Measurements from ENCODE around the gene SH3D19.
A peak's percentile ranks its signal among the peaks of the same experiment; 100 is the strongest.

The SH3D19 gene, protein sequence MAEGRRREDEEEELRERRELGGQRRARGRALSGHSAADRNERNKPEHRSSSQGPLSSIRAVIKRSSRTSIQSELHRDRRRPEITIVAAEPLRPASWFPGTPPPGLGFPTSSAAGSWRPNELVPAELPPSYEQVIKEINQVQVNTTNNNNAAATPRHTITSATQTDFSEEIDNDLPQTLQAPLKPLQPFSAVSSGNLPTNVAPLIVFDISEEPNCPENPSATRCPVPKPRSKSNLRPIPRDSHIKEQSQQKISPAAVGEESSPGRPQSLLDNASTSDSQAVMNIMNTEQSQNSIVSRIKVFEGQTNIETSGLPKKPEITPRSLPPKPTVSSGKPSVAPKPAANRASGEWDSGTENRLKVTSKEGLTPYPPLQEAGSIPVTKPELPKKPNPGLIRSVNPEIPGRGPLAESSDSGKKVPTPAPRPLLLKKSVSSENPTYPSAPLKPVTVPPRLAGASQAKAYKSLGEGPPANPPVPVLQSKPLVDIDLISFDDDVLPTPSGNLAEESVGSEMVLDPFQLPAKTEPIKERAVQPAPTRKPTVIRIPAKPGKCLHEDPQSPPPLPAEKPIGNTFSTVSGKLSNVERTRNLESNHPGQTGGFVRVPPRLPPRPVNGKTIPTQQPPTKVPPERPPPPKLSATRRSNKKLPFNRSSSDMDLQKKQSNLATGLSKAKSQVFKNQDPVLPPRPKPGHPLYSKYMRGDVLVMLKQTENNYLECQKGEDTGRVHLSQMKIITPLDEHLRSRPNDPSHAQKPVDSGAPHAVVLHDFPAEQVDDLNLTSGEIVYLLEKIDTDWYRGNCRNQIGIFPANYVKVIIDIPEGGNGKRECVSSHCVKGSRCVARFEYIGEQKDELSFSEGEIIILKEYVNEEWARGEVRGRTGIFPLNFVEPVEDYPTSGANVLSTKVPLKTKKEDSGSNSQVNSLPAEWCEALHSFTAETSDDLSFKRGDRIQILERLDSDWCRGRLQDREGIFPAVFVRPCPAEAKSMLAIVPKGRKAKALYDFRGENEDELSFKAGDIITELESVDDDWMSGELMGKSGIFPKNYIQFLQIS

DNA sequence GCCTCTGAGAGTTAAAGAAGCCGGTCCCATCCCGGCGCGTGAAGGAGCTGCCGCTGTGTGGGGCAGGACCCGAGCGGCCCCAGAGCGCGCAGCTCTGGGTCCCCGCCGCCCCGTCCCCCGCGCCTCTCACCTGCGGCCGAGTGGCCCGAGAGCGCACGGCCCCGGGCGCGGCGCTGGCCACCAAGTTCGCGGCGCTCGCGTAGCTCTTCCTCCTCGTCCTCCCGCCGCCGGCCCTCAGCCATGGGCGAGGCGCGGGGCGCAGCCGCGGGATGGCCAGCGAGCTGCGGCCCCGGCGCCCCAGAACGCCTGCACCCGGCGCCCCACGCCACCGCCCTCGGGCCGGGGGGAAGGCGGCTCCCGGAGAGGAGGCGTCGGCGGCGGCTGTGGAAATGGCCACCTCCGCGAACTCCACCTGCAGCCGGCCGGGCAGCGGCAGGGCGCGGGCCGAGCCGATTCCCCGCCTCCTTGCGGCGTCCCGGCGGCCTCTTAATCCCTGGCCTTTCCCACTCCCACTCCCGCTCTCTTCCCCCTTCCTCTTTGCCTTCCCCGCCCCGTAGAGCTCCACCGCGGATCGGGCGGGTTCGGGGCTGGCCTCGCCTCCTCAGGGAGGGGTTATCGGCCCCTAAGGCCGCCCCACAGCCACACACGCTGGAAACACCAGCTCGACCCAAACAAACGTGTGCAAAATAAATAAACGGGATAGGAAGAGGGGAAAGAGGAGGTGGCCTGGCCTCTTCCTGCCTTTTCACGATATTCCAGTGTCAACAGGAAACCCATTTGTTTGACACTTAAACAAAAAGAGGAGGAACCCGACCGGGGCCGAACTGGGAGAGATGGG lies at the start of gene SH3D19:
Gene SH3D19 (minus strand): TSS at position 495 of the 838 bp plus-strand sequence. CDS start 253 bp downstream, at position 242.
- no peak for DNase-seq

DNA sequence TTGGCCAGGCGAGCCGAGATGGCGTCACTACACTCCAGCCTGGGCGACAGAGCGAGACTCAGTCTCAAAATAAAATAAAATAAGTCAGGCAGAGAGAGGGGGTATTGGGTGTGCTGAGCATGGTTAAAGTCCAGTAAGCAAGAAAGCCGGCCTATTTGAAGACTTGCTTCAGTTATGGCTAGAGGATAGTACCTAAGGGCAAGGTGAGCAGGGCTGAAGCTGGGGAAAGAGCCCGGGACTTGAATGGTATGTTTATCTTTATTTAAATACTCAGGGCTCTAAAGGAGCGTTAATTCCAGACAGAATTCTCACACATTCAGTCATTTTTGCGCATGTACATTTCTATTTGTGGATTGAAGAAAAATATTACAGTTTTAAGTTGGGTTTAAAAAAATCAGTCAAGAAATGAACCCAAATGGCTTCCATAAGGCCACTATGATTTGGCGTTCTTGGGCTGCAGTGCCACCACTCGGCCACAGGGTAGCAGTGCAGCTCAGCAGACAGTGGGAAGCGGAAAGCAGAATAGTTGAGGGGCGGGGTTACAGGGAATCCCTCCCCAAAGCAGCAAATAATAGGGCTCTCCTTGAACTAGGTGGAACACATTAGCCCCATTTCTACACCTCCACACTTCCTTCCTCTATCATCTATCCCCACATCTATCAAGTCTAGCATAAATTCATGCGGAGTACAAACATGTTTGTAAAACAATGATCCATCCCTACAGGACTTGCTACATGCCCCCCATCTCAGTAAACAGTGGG lies 37.2 kb upstream of the SH3D19 start:
- DNase-seq = peak; percentile 84

DNA sequence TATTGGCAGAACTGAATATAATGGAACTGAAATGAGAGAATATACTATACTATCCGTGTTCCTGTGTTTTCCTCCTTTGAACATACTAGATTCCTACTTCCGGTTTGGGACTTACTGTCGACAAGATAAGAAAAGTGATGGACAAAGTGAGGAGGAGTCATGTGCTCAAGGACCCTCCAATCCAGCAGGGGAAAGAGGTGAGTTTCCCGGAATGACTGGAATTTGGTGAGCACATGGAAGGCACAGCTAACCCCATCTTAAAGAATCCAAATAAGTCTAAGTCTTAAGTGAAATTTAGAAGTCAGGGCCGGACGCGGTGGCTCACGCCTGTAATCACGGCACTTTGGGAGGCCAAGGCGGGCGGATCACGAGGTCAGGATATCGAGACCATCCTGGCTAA lies 36.6 kb upstream of the SH3D19 start:
- DNase-seq = no peak

DNA sequence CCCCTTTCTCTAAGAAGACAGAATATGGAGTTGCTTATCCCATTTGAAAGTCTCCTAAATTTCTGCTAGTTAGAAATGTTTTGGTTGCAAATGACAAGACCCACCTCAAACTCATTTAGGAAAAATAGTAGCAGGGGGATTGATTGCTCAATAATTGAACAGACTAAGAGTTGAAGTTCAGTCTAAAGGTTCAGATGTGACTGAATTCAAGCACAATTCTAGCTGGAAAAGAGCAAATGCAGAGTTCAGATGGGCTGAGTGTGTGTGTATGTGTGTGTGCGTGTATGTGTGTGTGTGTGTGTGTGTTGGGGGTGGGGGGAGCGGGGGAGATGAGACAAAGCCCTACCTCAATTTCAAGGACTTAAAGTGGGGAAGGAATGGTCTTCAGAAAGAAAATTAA lies 35.7 kb upstream of the SH3D19 start:
- DNase-seq = no peak

DNA sequence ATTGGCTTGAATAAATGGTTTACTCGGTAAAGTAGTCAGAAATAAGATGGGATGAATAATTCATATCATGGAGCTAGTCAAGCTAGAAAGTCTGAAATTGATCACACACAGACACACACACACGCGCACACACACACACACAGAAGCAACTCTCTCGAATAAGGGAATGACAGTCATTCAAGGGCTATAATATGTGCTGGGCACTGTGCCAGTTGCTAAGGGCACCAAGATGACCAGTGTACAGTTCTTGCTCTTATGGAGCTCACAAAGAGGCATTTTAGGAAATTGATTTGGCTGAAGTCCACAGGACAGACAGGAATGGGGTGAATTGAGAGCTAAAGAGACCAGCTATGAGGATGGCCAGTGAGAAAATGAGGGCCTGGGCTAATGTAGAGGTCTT lies 34.2 kb upstream of the SH3D19 start:
- no peak for DNase-seq

DNA sequence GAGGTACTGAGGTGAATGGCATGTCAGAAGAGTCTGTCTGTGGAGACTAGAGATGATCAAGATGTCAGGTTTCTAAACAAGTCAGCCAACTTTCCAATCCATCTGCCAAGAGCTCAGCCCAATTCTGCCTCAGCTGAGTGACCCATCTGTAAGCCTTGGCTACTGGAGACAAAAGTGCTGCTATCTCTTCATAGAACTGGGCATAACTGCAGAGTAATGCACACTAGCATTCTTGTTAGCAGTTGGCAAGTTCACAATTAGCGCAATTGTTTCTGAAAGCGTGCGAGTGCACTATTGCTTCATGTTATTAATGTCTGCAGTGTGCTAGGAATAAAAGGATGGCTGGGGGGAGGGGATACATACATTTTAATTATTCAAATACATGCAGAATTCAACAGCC lies 32.9 kb upstream of the SH3D19 start:
- DNase-seq = no peak

DNA sequence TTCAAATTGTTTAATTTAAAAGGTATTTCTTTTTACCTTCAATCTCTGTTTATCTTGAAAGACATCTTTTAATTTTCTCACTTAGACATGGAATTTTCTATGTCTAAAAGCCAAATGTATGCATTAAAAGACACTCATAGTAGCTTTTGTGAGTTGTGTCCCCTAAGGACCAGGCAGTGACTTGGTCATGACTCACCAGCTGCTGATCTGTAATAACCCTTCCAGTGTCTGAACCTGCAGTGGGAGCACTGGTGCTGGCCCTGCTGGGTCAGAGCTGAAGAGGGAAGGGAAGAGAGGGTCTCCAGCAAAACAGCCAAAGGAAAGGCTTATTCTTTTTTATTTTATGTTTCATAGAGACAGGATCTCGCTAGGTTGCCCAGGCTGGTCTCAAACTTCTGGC lies 31.1 kb upstream of the SH3D19 start:
- no peak for DNase-seq

DNA sequence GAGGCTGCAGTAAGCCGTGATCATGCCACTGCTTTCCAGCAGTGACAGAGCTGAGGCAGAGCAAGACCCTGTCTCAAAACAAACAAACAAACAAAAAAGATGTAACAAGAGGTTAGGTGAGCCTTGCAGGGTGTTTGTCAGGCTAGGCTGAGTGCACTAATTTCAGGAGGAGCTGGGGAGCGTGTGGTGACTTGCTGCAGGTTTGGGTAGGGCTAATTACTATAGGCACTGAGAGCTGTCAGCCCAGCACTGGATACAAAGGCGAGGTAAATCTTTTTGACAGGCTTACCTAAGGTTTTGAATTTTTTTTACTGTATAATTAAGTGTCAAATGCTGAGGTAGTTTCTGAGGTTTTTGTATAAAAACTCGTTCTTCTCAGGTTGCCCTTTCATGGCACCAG lies 29.8 kb upstream of the SH3D19 start:
- DNase-seq = no peak

DNA sequence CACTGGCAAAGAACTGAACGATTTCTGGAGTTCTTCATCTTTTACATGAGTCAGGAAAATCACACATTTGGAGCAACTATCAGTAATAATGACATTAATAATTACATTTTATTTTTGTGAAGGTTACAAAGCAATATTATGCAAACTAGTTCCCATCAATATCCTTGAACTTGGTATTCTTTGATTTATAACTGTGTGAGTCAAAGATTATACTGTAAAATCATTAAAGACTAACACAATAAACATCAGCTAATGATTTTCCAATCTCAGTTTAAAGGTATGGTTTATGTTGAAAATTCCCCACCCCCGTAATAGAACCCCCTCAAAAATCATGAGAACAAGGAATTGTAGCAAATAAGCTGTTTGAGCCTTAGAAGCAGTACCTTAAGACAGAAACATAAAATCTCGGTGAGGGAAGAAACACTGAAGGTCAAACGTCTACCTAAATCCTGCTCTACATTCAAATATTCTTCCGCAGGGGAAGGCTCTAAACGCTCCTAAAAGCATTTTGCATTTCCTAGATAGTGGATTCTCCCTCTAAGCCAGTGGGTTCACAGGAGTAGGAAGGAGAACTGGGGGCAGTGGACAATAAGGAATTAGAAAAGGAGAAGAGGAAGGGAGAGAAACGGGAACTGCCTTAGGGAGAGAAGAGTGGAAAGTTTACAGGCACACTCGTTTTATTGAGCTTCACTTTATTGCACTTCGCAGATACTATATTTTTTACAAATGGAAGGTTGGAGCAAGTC lies 22.3 kb upstream of the SH3D19 start:
- DNase-seq = no peak

DNA sequence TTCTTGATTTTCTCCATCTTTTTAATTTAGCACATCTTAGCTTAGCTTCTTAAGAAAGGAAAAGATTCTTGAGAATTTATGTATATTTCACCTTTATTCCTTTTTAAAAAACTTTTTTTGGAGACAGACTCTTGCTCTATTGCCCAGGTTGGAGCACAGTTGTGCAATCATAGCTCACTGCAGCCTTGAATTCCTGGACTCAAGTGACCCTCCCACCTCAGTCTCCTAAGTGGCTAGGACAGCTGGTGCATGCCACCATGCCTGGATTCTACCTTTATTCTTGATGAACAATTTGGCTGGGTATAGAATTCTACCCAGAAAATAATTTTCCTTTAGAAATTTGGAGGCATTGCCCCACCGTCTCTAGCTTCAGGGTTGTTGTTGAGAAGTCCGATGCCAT lies 19.5 kb upstream of the SH3D19 start:
- DNase-seq = no peak

DNA sequence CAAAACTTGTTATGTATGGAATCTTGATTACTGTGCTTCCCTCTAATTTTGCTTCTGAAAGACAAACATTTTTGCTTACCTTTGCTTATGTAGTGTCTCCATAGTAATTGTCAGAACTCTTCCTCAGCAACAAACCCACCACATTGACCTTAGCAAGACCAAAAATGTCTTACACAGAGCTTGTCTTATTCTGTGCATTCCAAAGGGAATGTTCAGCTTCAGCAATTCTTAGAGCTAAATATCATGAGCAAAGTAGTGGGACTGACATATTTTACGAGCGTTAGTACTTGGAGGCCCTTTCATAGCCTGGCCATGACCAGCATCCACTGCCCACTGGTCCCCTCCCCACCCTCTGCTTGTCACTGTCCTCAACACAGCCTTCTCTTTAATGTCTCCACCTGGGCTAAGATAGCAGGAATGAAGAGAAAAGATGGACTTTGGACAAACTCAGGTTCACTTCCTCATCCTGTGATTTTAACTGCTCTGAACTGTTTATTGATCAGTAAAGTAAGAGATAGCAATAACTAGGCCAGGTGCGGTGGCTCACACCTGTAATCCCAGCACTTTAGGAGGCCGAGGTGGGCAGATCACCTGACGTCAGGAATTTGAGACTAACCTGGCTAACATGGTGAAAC lies 15.5 kb upstream of the SH3D19 start:
- DNase-seq = no peak

DNA sequence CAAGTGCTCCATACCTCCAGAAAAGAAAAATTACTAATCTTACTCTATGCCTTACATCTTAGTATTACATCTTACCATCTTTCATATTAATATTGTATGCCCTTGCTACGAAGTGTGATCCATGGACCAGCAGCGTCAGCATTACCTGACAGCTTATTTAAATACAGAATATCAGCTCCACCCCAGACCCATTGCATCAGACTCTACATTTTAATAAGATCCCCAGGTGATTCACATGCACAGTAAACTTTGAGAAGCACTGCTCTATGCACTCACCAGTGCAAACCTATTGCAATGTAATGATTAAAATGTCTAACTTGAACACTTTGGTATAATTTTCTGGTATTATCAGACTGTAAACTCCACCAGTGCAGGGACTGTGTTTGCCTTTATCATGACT lies 14.1 kb upstream of the SH3D19 start:
- no peak for DNase-seq

DNA sequence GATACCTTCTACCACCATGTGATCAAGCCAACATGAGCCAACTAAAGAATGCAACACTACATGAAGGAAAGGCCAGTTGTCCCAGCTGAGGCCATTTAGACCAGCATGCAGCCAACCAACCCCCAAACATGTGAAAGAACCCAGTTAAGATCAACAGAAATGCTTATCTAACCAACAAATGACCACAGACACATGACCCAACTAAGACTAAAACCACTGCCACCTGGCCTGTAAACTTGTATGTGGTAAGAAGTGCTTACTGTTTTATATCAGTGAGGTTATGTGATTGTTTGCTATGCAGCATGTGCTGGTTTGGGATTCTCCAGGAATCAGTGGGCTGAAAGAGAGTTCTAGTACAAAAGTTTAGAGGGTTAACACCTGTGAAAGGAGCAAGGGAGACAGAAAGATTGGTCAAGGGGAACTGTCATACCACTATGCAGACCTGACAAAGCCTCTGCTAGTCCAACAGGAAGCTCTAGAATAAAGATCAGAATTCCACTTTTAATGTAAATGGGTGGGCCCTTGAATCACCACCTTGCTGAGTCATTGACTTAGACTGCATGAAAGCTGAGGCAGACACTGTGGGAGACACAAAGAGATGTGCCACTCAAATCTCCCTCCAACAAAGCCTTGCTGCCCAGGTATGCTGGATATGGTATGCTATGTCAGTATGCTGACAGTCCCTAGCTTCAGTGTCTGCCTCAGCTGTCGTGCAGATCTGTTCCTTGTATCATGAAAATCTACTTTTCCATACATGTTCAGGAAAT lies 6.1 kb upstream of the SH3D19 start:
- DNase-seq = no peak

DNA sequence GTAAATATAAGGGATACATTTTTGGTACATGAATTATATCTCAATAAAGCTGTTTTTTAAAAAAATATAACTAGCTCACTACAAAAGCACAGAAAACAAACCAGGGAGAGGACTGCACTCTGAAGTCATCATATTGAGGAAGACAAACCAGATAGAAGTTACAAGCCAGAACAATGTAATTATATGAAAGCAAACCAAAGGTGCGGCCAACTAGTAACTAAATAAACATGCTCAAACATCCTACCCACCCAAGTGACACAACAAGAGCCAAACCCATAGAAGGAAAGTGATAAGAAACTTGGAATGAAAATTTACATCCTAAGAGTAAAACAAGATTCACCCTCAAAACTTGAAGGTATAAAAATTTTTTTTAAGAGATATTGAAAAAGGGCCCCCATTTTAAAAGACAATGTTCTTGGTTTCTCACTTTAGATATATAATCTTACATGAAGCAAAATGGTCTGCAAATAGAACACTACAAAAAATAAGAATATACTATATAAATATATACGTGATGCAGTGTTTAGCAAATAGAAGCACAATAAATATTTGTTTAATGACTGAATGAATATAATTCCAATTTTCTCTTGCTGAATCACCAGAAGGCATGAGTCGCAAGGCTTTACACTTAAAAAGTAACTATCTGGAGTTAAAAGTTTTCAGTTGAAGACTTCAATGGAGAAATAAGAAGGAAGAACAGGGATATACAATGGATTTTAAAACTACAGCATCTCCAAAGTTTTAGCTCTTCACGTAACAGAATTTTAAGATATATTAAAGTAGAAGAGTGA lies 4.0 kb upstream of the SH3D19 start:
- no peak for DNase-seq

DNA sequence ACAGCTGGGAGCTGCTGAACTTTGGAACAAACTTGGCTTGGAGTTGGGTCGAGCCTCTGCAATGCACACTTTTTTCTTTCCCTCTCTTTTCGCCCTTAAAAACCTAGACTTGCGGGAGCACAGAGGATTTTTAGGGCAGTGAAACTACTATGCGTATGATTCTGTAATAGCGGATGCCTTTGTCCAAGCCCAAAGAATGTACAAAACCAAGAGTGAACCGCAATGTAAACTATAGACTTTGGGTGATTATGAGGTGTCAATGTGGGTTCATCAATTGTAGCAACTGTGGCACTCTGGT lies 493 bp upstream of the SH3D19 start:
- DNase-seq = no peak

DNA sequence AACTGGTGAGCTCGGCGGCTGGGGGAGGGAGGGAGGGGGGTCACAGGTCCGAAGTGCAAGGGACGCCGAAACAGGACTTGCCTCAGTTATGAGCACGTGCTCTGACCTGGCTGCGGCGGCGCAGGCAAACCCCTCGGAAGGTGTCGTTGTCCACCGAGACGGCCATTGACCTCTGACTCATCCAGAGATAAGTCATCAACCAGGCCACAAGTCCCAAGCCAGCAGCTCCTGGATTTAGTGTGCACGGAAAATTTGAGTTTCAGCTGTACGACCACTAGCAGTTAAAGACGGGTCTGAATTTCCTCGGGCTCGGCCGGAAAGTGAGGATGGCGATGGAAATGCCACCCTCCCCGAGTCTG lies 674 bp downstream of the SH3D19 start:
- DNase-seq = peak; percentile 45

DNA sequence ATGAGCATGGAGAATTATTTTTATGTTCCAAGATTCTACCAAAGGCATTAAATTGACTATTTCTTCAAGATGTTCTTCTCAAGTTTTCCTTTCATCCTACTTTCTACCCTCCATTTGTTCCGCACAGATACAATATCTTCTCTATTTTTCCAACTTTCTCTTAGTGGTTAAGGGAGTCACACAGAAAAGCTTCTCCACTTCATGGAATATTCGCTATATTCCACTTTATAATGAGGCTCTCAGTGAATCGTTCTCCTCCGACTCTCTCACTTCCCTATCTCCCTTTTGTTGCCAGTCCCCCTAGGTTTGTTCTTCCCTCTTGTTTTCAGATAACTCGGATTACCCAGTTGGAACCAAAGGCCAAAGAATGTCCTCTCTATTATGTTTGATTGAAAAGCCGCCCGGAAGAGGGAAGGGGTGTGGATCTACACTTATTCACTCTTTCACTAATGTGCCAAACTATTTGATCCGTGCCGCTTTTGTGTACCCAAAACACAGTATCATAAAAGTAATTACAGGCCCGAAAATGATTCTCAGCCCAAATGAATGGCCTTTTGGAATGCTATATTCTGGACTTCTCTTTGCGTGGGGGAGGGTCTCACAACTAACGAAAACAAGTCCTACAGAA lies 1.2 kb downstream of the SH3D19 start:
- DNase-seq = no peak

DNA sequence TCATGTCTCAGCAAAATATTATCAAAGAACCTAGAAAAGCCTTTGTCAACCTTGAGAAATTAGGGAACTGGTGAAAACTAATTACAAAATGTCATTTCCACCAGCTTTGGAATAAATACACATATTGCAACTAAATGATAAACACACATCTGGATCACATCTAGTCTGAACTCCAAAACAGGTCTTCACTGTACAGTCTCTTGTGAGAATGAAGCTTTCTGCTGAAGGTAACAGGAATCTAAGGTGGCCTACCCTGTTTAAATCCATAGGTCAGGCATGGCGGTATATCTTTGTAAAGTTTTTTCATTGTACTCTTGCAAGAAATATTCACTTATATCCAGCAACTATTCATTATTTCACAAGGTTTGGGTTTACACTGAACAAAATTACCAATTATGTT lies 1.7 kb downstream of the SH3D19 start:
- DNase-seq = no peak

DNA sequence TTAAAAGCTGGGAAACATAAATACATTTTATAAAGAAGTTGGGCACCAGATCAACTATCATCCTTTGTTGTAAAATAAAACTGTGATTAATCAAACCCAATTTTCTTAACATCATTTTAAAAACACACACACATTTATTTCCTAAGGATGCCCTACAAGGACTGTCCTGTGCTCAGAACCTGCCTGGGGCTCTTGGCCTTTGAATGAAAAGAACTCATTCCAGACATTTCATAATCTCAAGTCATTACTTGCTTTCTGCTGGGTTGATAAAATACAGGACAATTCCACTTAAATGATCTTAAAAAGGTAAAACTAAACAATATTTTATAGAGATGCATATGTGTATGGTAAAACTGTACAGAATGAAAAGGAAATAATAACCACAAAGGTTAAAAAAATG lies 2.8 kb downstream of the SH3D19 start:
- DNase-seq = no peak
